Bronchial epithelial cell (primary cell): ENCODE measurements around the gene MRPS10. TPM values are rescaled to one million over a fixed set of nuclear protein-coding genes. Genes with fewer than 3 reads are reported as not detected.

Experiments used
- DNase-seq: peaks from one replicate; pipeline ENCODE4 v3.0.0-alpha.2; 2010; ENCODE audit warnings: low read depth
- FAIRE-seq: peaks from 2 replicates; lab custom pipeline; 2011; peaks lifted over from hg19 to GRCh38; lab: Jason Lieb, UNC
- H3K27me3 ChIP-seq: 2 replicates; pipeline ENCODE4 v1.5.1; 2011; ENCODE audit warnings: low read length; ENCODE audit not compliant: control insufficient read depth, insufficient read depth
- H3K36me3 ChIP-seq: 2 replicates; pipeline ENCODE4 v1.5.1; 2011; ENCODE audit warnings: low read length; ENCODE audit not compliant: control insufficient read depth, insufficient read depth
- H3K4me3 ChIP-seq: 2 replicates; pipeline ENCODE4 v1.5.1; 2011; ENCODE audit warnings: mild to moderate bottlenecking, low read depth, low read length, control low read depth
- total RNA-seq: library from RNA; depleted of rRNA; stranded (reverse); fragments of >200 nt; gene quantifications from 2 replicates; pipeline ENCODE4 v1.2.1, GENCODE V29; 2014
- TF ChIP-seq, protein P1 (sequence below): IDR thresholded peaks from 2 replicates; pipeline ENCODE4 v1.5.1; 2011; ENCODE audit warnings: mild to moderate bottlenecking, moderate library complexity, low read length, control low read depth, inconsistent platforms; ENCODE audit not compliant: insufficient read depth, severe bottlenecking

MRPS10 gene
- total RNA-seq, 1 donor from 2014 or later, result 71.6 TPM

DNA sequence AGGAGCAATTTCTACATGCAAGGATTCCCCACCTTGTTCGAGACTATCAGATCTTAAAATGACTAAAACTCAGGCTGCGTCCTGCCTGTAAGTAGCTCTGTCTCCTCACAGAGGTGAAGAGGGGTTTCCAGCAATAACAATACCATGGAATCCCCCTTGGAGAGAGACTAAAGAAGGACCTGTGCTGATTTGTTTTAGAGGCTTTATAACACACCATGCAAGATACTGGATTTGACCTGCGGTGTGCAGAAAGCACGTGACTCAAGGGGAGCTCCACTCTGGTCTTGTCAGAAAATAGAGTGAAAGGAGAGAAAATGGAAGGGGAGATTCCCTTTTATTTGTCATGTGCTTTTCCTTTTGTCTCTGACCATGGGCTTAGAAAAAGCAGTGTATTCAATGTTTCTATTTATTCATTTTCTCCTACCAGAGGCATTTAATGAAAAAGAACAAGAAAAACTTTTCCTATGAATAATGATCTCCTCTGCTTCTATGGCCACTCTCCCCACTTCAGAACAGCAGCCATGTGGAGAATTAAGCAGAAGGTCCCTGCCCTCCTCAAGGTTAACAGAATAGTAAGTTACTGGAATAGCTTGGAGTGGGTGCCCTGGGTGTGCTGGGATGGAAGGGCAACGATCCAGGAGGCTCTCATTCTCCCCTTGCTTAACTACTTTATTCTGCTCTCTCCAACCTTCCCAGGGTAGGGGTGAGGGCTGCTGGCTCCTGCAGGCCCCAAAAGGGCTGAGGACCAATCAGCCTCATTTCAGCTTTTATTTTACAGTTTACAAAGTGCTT, 19.2 kb upstream of the MRPS10 start:
- FAIRE-seq, result no peak

DNA sequence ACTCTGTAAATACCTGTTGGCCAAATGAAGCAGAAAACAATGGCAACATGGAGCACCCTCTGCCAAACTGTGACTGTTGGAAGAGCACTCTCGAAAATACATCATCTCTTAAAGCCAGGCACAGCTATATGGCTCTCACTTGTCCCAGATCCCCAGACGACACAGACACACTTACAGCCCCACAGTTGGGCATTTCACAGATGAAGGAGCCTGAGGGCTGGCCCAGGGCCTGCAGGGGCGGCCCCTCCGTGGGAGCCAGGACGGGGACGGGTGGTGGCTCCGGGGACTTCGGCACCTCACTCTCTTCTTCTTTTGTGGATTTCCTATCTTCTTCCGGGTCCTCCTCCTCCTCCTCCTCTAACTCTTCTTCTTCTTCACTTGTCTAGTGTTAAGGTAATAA, 18.4 kb upstream of the MRPS10 start:
- Histone ChIP-seq H3K27me3 (no peaks in the 10 kb centered on the region), H3K4me3 (no peak overlapping the region), H3K36me3 (peaks cover 4% of the 10 kb centered on the region)
- TF ChIP-seq, protein P1, sequence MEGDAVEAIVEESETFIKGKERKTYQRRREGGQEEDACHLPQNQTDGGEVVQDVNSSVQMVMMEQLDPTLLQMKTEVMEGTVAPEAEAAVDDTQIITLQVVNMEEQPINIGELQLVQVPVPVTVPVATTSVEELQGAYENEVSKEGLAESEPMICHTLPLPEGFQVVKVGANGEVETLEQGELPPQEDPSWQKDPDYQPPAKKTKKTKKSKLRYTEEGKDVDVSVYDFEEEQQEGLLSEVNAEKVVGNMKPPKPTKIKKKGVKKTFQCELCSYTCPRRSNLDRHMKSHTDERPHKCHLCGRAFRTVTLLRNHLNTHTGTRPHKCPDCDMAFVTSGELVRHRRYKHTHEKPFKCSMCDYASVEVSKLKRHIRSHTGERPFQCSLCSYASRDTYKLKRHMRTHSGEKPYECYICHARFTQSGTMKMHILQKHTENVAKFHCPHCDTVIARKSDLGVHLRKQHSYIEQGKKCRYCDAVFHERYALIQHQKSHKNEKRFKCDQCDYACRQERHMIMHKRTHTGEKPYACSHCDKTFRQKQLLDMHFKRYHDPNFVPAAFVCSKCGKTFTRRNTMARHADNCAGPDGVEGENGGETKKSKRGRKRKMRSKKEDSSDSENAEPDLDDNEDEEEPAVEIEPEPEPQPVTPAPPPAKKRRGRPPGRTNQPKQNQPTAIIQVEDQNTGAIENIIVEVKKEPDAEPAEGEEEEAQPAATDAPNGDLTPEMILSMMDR, result no peak
- no peak for DNase-seq
- FAIRE-seq, result no peak

More for the DNA sequence above, 19.2 kb upstream of the MRPS10 start:
- TF ChIP-seq, protein P1, result no peak
- Histone ChIP-seq H3K4me3 (no peak overlapping the region), H3K27me3 (no peaks in the 10 kb centered on the region), H3K36me3 (peaks cover 4% of the 10 kb centered on the region)
- DNase-seq, result no peak

DNA sequence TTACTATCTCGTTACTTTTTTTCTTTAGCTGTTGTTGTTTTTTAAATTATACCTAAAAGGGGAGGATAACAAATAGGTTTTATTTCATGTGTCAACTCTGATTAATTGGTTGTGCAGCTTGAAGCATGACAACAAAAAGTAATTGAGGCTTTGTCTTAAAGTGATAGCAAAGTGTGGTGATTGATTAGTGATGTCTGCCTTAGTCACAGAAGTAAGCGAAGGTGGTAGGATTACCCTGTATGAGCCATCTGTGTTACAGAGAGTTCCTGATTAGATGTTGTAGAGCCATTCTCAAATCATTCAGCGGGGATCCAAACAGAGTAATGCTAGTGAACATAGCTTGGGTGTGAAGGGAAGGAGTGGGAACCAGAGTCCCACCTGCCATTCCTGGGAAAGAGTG, 14.4 kb upstream of the MRPS10 start:
- peaks cover 10% of the 10 kb centered on the region for H3K36me3 ChIP-seq
- DNase-seq, result peak; percentile 44
- no peak overlapping the region for H3K4me3 ChIP-seq
- no peaks in the 10 kb centered on the region for H3K27me3 ChIP-seq
- no peak for FAIRE-seq
- TF ChIP-seq, protein P1, result no peak

DNA sequence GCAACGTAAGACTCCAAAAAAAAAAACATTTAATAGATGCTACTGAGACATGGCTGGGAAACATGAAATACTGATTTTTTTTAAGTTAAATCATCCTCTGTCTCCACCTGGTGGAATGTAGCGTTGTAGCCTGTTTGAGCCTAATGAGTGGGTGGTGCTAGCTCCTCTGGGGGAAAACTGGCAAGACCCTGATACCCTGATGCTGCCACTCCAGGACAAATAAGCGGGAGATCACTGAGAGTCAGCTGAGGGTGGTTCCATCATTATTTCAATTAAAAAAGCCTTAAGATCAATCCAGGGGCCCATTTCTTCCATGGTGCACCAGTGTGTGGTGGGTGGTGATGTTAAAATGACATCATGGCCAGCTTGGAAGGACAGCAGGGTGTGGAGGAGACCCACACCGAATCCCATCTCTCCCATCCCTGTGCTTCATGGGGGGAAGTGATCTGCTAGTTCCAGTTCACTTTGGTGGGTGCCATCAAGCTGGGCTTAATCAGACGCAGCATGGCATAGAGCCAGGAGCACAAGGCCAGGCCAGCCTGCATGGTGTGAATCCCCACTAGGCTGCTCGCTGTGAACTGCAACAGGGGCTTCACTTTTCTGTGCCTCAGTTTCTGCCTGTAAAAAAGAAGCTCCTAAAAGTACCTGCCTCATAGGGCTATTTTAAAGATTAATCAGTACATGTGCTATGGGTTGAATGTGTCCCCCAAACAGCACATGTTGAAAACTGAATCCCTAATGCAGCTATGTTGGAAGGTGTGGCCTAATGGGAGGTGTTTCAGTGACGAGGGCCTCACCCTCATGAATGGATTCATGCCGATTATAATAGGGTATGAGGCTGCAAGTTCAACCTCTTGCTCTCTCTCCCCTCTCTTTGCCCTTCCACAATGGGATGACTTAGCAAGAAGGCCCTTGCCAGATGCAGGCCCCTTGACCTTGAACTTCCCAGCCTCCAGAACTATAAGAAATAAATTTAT, 13.0 kb upstream of the MRPS10 start:
- Histone ChIP-seq H3K36me3 (peaks cover 7% of the 10 kb centered on the region), H3K4me3 (no peak overlapping the region), H3K27me3 (no peaks in the 10 kb centered on the region)
- no peak for FAIRE-seq
- DNase-seq, result no peak
- TF ChIP-seq, protein P1, result peak; percentile 33

DNA sequence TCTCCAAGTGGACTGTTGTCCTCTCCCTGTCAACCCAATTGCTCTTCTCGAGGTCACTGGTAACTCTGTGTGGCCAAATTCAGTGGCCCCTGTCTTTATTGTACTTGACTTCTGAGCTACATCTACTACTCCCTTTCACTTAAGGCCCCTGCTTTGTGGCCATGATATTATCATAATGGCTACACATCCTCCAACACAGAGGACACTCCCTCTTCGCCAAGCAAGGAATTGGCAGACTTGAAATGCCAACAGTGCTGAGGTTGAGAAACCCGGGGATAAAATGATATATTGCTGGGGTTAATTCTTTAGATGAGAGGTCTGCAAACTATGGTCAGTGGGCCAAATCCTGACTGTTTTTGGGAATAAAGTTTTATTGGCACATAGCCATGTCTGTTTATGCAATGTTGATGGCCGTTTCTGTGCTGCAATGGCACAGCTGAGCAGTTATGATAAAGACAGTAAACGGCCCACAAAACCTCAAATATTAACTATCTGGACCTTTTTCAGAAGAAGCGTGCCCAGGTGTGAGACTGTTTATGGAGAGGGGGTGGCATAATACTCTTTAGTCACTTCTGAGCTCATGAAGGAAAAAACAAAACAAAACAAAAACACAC, 12.0 kb upstream of the MRPS10 start:
- FAIRE-seq (no peak), DNase-seq (no peak)
- Histone ChIP-seq H3K4me3 (no peak overlapping the region), H3K27me3 (no peaks in the 10 kb centered on the region), H3K36me3 (peaks cover 6% of the 10 kb centered on the region)
- TF ChIP-seq, protein P1, result no peak
